AG10803 (cell line): ENCODE data around the gene AQR.

Experiments
- DNase-seq: peaks from one replicate; pipeline ENCODE4 v3.0.0; 2010; ENCODE audit warnings: low read depth
- H3K4me3 ChIP-seq: 2 replicates; pipeline ENCODE4 v1.5.1; 2011; ENCODE audit warnings: mild to moderate bottlenecking, low read length, control low read depth
- TF ChIP-seq, protein P1 (sequence below): conservative IDR thresholded peaks from 2 replicates; pipeline ENCODE4 v1.5.1; 2011; ENCODE audit warnings: mild to moderate bottlenecking, low read length, control low read depth, inconsistent platforms

The AQR gene

GRCh38 chr15:34855893-34856292, 113.6 kb downstream of the AQR start:
- peak; percentile 53 for DNase-seq
- TF ChIP-seq, protein P1, sequence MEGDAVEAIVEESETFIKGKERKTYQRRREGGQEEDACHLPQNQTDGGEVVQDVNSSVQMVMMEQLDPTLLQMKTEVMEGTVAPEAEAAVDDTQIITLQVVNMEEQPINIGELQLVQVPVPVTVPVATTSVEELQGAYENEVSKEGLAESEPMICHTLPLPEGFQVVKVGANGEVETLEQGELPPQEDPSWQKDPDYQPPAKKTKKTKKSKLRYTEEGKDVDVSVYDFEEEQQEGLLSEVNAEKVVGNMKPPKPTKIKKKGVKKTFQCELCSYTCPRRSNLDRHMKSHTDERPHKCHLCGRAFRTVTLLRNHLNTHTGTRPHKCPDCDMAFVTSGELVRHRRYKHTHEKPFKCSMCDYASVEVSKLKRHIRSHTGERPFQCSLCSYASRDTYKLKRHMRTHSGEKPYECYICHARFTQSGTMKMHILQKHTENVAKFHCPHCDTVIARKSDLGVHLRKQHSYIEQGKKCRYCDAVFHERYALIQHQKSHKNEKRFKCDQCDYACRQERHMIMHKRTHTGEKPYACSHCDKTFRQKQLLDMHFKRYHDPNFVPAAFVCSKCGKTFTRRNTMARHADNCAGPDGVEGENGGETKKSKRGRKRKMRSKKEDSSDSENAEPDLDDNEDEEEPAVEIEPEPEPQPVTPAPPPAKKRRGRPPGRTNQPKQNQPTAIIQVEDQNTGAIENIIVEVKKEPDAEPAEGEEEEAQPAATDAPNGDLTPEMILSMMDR, result no peak
- H3K4me3 ChIP-seq, result no peak overlapping the region

GRCh38 chr15:34855413-34855812, 114.1 kb downstream of the AQR start:
- DNase-seq, result peak; percentile 58
- TF ChIP-seq, protein P1, result no peak
- H3K4me3 ChIP-seq, result no peak overlapping the region

DNA sequence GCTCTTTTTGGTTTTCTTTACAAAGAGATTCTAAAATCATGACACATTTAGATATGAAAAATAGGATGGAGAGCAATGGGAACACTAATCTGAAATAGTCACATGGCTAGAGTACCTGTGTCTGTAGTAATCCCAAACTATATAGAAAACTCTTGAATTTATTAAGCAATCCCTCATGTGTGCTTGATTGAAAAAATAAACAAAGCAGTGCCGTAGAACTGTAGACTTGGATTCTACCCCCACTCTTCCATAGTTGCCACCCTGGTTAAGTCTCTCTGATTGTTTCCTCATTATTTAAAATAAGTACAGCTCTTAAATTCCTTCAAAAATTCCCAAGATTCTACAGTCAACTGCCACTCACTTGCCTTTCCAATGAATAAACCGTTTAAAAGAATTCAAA, 115.3 kb downstream of the AQR start:
- H3K4me3 ChIP-seq, result no peak overlapping the region
- TF ChIP-seq, protein P1, result no peak
- DNase-seq, result no peak

- TF ChIP-seq, protein P1, result no peak
- DNase-seq, result peak; percentile 69
Observed at GRCh38 chr15:34853001-34853758, 116.4 kb downstream of the AQR start.

GRCh38 chr15:34851751-34852150, 117.8 kb downstream of the AQR start:
- DNase-seq, result no peak
- H3K4me3 ChIP-seq, result no peak overlapping the region
- TF ChIP-seq, protein P1, result no peak

More at GRCh38 chr15:34853001-34853758, 116.4 kb downstream of the AQR start:
- no peak overlapping the region for H3K4me3 ChIP-seq

GRCh38 chr15:34851007-34851406, 118.5 kb downstream of the AQR start:
- TF ChIP-seq, protein P1, result no peak
- no peak for DNase-seq
- H3K4me3 ChIP-seq, result no peak overlapping the region

DNA sequence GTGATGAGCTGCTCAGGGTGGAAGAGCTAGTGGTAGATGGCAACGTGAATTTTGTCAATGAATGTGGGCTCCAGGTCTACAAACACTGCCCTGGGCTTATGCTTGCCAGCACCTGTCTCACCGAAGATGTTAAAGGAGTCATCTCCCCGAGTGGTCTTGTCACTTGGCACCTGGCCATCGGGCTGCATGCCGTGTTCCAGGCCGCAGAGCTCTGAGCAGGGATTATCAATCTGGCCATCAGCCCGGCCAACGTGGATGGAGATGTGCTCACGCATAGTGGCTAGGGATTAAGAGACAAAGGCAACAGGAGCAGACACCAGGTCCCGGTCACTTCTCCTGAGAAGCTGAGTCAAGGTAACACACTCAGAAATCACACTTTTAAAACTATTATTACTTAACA, 119.4 kb downstream of the AQR start:
- TF ChIP-seq, protein P1, result no peak
- H3K4me3 ChIP-seq, result no peak overlapping the region
- no peak for DNase-seq
